HepG2 (cell line): ENCODE measurements around the gene TAGAP. TPM values are rescaled to one million over a fixed set of nuclear protein-coding genes. Genes with fewer than 3 reads are reported as not detected.

Experiments used
- ATAC-seq: fragments of 200-7000 bp; cut with Tn5 transposase; 3 replicates; pipeline ENCODE4 v1.9.1; 2020; ENCODE audit warnings: mild to moderate bottlenecking, moderate library complexity
- BruUV-seq: library from RNA; stranded (reverse); fragments of 400-500 nt; replicated peaks from 2 replicates; lab custom pipeline; 2021; lab: Mats Ljungman, UMichigan
- CTCF ChIA-PET: fragments of 300-600 bp; formaldehyde crosslinking; extraction: SDS; loops from one replicate; lab custom pipeline; 2021; ENCODE audit warnings: low total read pairs, inconsistent platforms, low intra/inter-chr PET ratio; lab: Yijun Ruan, JAX
- POLR2A ChIA-PET: fragments of 350-600 bp; sonication (Branson Sonifier 250); formaldehyde crosslinking; loops from one replicate; lab custom pipeline; 2020; ENCODE audit warnings: antibody characterized with exemption, inconsistent platforms; lab: Yijun Ruan, JAX
- DNase-seq: peaks from one replicate; pipeline ENCODE4 v3.0.0-alpha.2; 2015; ENCODE audit warnings: low spot score
- FAIRE-seq: peaks from 3 replicates; lab custom pipeline; 2011; peaks lifted over from hg19 to GRCh38; lab: Jason Lieb, UNC
- H2AFZ ChIP-seq: one replicate; pipeline ENCODE4 v1.6.1; 2011; ENCODE audit warnings: low read length, inconsistent platforms
- H3K27ac ChIP-seq: fragments of 300-600 bp; 3 replicates; pipeline ENCODE4 v1.8.0; 2011; ENCODE audit warnings: mixed run types, mild to moderate bottlenecking, mixed read lengths, low read length, inconsistent platforms; ENCODE audit not compliant: insufficient read depth; ENCODE audit errors: extremely low read length
- H3K27me3 ChIP-seq, 2 experiments: fragments of 200-600 bp in 1 of 2; 2 replicates in 1 of 2; 3 replicates in 1 of 2; pipeline versions ENCODE4 v1.6.0 to v1.8.0; 2011; ENCODE audit warnings: low read length in 2 of 2, mild to moderate bottlenecking in 2 of 2, moderate library complexity in 2 of 2, inconsistent platforms in 1 of 2; ENCODE audit not compliant: insufficient read depth in 2 of 2, control insufficient read depth in 1 of 2
- H3K36me3 ChIP-seq, 2 experiments: fragments of 200-600 bp in 1 of 2; replicated peaks in 1 of 2; 2 replicates in 1 of 2; 3 replicates in 1 of 2; pipeline versions ENCODE4 v1.5.1 to v1.8.0; 2011; ENCODE audit warnings: low read length in 2 of 2, inconsistent platforms in 1 of 2; ENCODE audit not compliant: insufficient read depth in 2 of 2, control insufficient read depth in 1 of 2
- H3K4me1 ChIP-seq: 2 replicates; pipeline ENCODE4 v1.5.1; 2012; ENCODE audit warnings: low read length, inconsistent platforms; ENCODE audit not compliant: insufficient read depth
- H3K4me2 ChIP-seq: 2 replicates; pipeline ENCODE4 v1.6.0; 2011; ENCODE audit warnings: low read depth, low read length, inconsistent platforms
- H3K4me3 ChIP-seq, 3 experiments: fragments of 200-600 bp in 1 of 3; sonication (generic), shearing (Covaris generic) in 1 of 3; replicated peaks in 1 of 3; 2 replicates each; pipeline ENCODE4 v1.5.1; 2011 to 2016; ENCODE audit warnings: low read length in 3 of 3, inconsistent platforms in 2 of 3, low read depth in 2 of 3, mild to moderate bottlenecking in 2 of 3, control low read depth in 1 of 3, mixed read lengths in 1 of 3; ENCODE audit not compliant: insufficient read depth in 1 of 3
- H3K79me2 ChIP-seq: one replicate; pipeline ENCODE4 v1.6.1; 2011; ENCODE audit warnings: low read length, inconsistent platforms; ENCODE audit not compliant: insufficient read depth
- H3K9ac ChIP-seq: 2 replicates; pipeline ENCODE4 v1.6.0; 2011; ENCODE audit warnings: mild to moderate bottlenecking, low read depth, low read length, inconsistent platforms; ENCODE audit not compliant: insufficient read depth
- H3K9me3 ChIP-seq: 2 replicates; pipeline ENCODE4 v1.5.1; 2012; ENCODE audit warnings: mild to moderate bottlenecking, low read length
- H4K20me1 ChIP-seq: 2 replicates; pipeline ENCODE4 v1.6.0; 2011; ENCODE audit warnings: inconsistent platforms, mild to moderate bottlenecking, low read length, moderate library complexity; ENCODE audit not compliant: insufficient read depth
- FOXA3 ChIP-seq: IDR thresholded peaks from 2 replicates; pipeline ENCODE4 v1.6.1; 2016; ENCODE audit warnings: missing genetic modification reagents, missing compliant biosample characterization
- GATAD2A ChIP-seq: IDR thresholded peaks from 2 replicates; pipeline ENCODE4 v1.6.1; 2016
- ISL2 ChIP-seq: sonication (generic); formaldehyde crosslinking; IDR thresholded peaks from 2 replicates; pipeline ENCODE4 v1.5.0; 2020; ENCODE audit warnings: missing genetic modification reagents
- JARID2 ChIP-seq: sonication (generic); formaldehyde crosslinking; IDR thresholded peaks from 2 replicates; pipeline ENCODE4 v1.8.1; 2023; ENCODE audit warnings: missing genetic modification reagents, inconsistent platforms; ENCODE audit not compliant: insufficient replicate concordance
- MATR3 ChIP-seq: sonication (generic); formaldehyde crosslinking; IDR thresholded peaks from 2 replicates; pipeline ENCODE4 v1.4.0; 2020; ENCODE audit warnings: missing genetic modification reagents
- SAP130 ChIP-seq: IDR thresholded peaks from 2 replicates; pipeline ENCODE4 v1.6.1; 2016; ENCODE audit warnings: low read depth
- STAG1 ChIP-seq: sonication (generic); formaldehyde crosslinking; IDR thresholded peaks from 2 replicates; pipeline ENCODE4 v1.4.0; 2020; ENCODE audit warnings: missing genetic modification reagents
- TAF15 ChIP-seq: fragments of 200-400 bp; formaldehyde crosslinking; IDR thresholded peaks from one replicate; pipeline ENCODE4 v1.6.1; 2018; ENCODE audit warnings: mild to moderate bottlenecking, low read depth, low read length; ENCODE audit not compliant: poor library complexity, severe bottlenecking
- TCF12 ChIP-seq, 2 experiments: fragments of 450-650 bp in 1 of 2; sonication (generic) in 1 of 2; formaldehyde crosslinking in 1 of 2; IDR thresholded peaks; 2 replicates each; pipeline versions ENCODE4 v1.6.1 to v1.8.0; 2017 to 2022; ENCODE audit warnings: antibody characterized with exemption in 1 of 2, mild to moderate bottlenecking in 1 of 2, missing genetic modification reagents in 1 of 2, moderate library complexity in 1 of 2
- ZNF329 ChIP-seq: sonication (generic); formaldehyde crosslinking; IDR thresholded peaks from 2 replicates; pipeline ENCODE4 v1.9.0; 2021; ENCODE audit warnings: low read depth, mild to moderate bottlenecking, missing genetic modification reagents
- ZNF350 ChIP-seq: sonication (generic); formaldehyde crosslinking; IDR thresholded peaks from 2 replicates; pipeline ENCODE4 v1.4.0; 2020; ENCODE audit warnings: mild to moderate bottlenecking, low read depth, missing genetic modification reagents, borderline replicate concordance
- ZNF383 ChIP-seq: sonication (generic); formaldehyde crosslinking; IDR thresholded peaks from 2 replicates; pipeline ENCODE4 v1.4.0; 2020; ENCODE audit warnings: missing genetic modification reagents, mild to moderate bottlenecking, borderline replicate concordance
- ZNF484 ChIP-seq: sonication (generic); formaldehyde crosslinking; IDR thresholded peaks from 2 replicates; pipeline ENCODE4 v1.5.1; 2020; ENCODE audit warnings: mild to moderate bottlenecking, low read depth, missing genetic modification reagents, borderline replicate concordance
- ZNF550 ChIP-seq: sonication (generic); formaldehyde crosslinking; IDR thresholded peaks from 2 replicates; pipeline ENCODE4 v1.4.0; 2020; ENCODE audit warnings: mild to moderate bottlenecking, missing genetic modification reagents, borderline replicate concordance
- ZNF567 ChIP-seq: sonication (generic); formaldehyde crosslinking; IDR thresholded peaks from 2 replicates; pipeline ENCODE4 v1.8.1; 2023; ENCODE audit warnings: mild to moderate bottlenecking, missing genetic modification reagents, borderline replicate concordance
- ZNF780A ChIP-seq: sonication (generic); formaldehyde crosslinking; IDR thresholded peaks from 2 replicates; pipeline ENCODE4 v1.8.0; 2022; ENCODE audit warnings: mild to moderate bottlenecking, missing genetic modification reagents, moderate library complexity
- WGBS: methylation state at CpG from one replicate; pipeline ENCODE4 v1.1.6; 2017; ENCODE audit warnings: low lambda C conversion rate; 5-methylcytosine and 5-hydroxymethylcytosine counted together
- in situ Hi-C: cut with HindIII; loops from 2 replicates; pipeline ENCODE4 v1.10.0; 2017; ENCODE audit warnings: low pct_unique_long_range_greater_than_20kb; ENCODE audit not compliant: extremely low pct_ligation_motif_present
- intact Hi-C: fragments of 100-400 bp; cut with micrococcal nuclease; formaldehyde crosslinking; loops from one replicate; pipeline ENCODE4 v1.10.0; 2022; ENCODE audit not compliant: unreplicated experiment
- polyA plus RNA-seq, 8 experiments: library from polyadenylated mRNA; depleted of rRNA in 3 of 8; stranded (reverse) in 7 of 8; unstranded in 1 of 8; fragments of >200 nt; fragmentation: Illumina TruSeq in 4 of 8; extraction: Trizol in 4 of 8; gene quantifications; 2 replicates each; pipeline versions ENCODE4 v1.2.1 to v1.2.3, GENCODE V29; 2011 to 2016; ENCODE audit warnings: low read depth in 4 of 8, missing spikeins in 1 of 8, mixed read lengths in 1 of 8; ENCODE audit not compliant: insufficient read depth in 1 of 8
- total RNA-seq, 5 experiments: library from RNA; depleted of rRNA; stranded (reverse); fragments of >200 nt; fragmentation: Illumina TruSeq; extraction: Trizol; gene quantifications; 2 replicates each; pipeline ENCODE4 v1.2.3, GENCODE V29; 2016; ENCODE audit warnings: low read depth in 1 of 5
- TF ChIP-seq, protein P1 (sequence below): sonication (generic); formaldehyde crosslinking; IDR thresholded peaks from 2 replicates; pipeline ENCODE4 v1.4.0; 2020; ENCODE audit warnings: missing genetic modification reagents
- TF ChIP-seq, protein P2 (sequence below): sonication (generic); formaldehyde crosslinking; IDR thresholded peaks from 2 replicates; pipeline ENCODE4 v1.4.0; 2020; ENCODE audit warnings: missing genetic modification reagents, borderline replicate concordance

Gene TAGAP
- total and polyA plus RNA-seq, 2 of the 13 experiments (the other 11 are each of a cell fraction or from before 2014, with no cell fraction given) = not detected

DNA sequence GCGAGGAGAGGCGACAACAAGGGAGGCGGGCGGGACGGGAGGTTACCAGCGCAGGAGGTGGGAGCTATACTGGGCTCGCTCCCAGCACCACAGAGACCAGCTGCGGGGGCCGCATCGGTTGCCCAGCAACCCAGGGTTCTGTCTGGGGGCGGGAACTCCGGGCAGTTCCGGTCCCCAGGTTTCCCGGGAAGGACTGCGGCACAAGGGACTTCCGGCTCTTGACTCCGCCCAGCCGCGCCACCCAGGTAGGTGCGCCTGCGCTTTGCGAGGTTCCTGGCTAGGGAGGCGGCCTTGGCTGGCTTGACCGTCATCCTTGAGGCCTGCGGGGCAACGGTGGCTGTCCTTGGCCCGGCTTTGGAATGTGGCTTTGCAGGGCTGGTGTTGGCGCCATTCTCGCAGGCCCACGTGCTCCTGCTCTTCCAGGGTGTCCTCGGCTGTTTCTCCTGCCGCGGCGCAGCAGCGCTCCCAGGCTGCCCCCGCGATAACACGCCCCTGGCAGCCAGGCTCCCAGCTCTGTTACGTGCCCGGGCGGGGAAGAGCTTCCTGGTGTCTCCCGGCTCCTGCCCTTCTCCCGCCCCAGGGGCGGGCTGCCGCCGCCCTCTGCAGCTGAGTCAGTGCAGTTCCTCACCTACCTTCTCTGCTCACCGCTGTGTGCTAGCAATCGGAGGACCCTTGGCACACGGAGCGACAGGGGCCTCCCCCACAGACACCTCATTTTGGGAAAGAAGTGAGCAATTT lies 45.0 kb downstream of the TAGAP start, which contains the start of gene RSPH3 (continued):
- TF ChIP-seq MATR3 = no peak
- no peak for TF ChIP-seq TCF12 (IDR thresholded peaks at IDR 0.05)
- TF ChIP-seq TCF12 (CRISPR knock-in tag; IDR thresholded peaks at IDR 0.05) = peak; percentile 77; the same call in 1 of the 2 replicates
- TF ChIP-seq, protein P1, sequence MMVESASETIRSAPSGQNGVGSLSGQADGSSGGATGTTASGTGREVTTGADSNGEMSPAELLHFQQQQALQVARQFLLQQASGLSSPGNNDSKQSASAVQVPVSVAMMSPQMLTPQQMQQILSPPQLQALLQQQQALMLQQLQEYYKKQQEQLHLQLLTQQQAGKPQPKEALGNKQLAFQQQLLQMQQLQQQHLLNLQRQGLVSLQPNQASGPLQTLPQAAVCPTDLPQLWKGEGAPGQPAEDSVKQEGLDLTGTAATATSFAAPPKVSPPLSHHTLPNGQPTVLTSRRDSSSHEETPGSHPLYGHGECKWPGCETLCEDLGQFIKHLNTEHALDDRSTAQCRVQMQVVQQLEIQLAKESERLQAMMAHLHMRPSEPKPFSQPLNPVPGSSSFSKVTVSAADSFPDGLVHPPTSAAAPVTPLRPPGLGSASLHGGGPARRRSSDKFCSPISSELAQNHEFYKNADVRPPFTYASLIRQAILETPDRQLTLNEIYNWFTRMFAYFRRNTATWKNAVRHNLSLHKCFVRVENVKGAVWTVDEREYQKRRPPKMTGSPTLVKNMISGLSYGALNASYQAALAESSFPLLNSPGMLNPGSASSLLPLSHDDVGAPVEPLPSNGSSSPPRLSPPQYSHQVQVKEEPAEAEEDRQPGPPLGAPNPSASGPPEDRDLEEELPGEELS (CRISPR knock-in tag) = peak; percentile 76; the same call in 1 of the 2 replicates
- TF ChIP-seq TAF15 = no peak
- TF ChIP-seq GATAD2A (CRISPR knock-in tag) = peak; percentile 76
- peak; percentile 93; the same call in 1 of the 2 replicates for TF ChIP-seq ZNF484
- TF ChIP-seq SAP130 (CRISPR knock-in tag) = peak; percentile 95

DNA sequence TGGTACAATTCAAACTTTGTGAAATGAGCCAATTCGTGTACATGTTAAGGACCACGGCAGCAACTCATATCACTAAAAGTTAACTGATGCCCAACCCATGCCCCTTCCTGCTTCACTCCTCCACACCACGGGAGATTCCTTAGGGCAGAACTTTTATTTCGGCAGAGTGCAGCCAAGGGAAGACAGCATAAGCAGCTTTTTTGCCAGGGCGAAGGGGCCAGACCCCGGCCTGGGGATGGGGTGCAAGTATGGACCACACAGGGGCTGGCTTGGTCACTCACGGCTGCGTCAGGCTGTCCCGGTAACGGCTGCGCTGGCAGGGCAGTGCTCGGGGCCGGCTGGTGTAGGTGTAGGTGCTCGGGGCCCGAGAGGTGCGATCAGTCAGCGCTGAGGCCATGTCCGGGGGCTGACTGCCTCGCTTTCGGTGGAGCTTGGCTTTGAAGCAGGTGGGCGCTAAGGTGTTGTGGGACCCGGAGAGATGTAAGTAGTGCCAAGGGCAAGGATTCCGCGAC lies 45.6 kb downstream of the TAGAP start:
- WGBS = 2% methylated on average over 13 of the region's 24 CpGs
- Histone ChIP-seq H3K9ac (peak overlapping the region; percentile 89), H3K36me3 (no peaks in the 10 kb centered on the region), H3K4me1 (peaks cover 25% of the 10 kb centered on the region), H3K79me2 (no peaks in the 10 kb centered on the region), H3K4me3 (peak overlapping the region; percentile 73 to 93 (median 88)), H3K27me3 (no peaks in the 10 kb centered on the region; a peak in 1 of 5 replicates), H4K20me1 (no peaks in the 10 kb centered on the region), H3K9me3 (no peaks in the 10 kb centered on the region), H3K27ac (peak overlapping the region; percentile 94), H2AFZ (peak overlapping the region; percentile 65), H3K4me2 (peak overlapping the region; percentile 97)
- FAIRE-seq (no peak), DNase-seq (no peak), ATAC-seq (peak; percentile 49)
- ChIA-PET POLR2A (interaction anchor here (1.5 to 1.6 kb wide), 3 partner anchors 10 to 179 kb away, joined by 5 to 12 read pairs (median 6); no protein-coding TSS in a partner anchor), CTCF (interaction anchor here (0.7 kb wide), 1 partner anchor 693 kb away, joined by 3 read pairs; no protein-coding TSS in a partner anchor)
- BruUV-seq = TSS peak; percentile 54
- in situ Hi-C loops (no loop called here), intact Hi-C loops (no loop called here)
- TF ChIP-seq JARID2 (CRISPR knock-in tag) (no peak), STAG1 (CRISPR knock-in tag) (peak; percentile 8; the same call in 1 of the 2 replicates), ZNF780A (no peak), ZNF383 (0 out of 2 replicates have a peak, but pooled peaks have one; percentile 1), ZNF567 (CRISPR knock-in tag) (no peak), ZNF329 (no peak), ZNF350 (no peak), ZNF550 (CRISPR knock-in tag) (0 out of 2 replicates have a peak, but pooled peaks have one; percentile 66), ISL2 (no peak), FOXA3 (CRISPR knock-in tag) (no peak)
- TF ChIP-seq, protein P2, sequence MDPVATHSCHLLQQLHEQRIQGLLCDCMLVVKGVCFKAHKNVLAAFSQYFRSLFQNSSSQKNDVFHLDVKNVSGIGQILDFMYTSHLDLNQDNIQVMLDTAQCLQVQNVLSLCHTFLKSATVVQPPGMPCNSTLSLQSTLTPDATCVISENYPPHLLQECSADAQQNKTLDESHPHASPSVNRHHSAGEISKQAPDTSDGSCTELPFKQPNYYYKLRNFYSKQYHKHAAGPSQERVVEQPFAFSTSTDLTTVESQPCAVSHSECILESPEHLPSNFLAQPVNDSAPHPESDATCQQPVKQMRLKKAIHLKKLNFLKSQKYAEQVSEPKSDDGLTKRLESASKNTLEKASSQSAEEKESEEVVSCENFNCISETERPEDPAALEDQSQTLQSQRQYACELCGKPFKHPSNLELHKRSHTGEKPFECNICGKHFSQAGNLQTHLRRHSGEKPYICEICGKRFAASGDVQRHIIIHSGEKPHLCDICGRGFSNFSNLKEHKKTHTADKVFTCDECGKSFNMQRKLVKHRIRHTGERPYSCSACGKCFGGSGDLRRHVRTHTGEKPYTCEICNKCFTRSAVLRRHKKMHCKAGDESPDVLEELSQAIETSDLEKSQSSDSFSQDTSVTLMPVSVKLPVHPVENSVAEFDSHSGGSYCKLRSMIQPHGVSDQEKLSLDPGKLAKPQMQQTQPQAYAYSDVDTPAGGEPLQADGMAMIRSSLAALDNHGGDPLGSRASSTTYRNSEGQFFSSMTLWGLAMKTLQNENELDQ = peak; percentile 72; the same call in 1 of the 2 replicates
